ENCODE data around the gene LRMDA. TPM values are rescaled to one million over a fixed set of nuclear protein-coding genes. Genes with fewer than 3 reads are reported as not detected.

The LRMDA gene
- total and polyA plus RNA-seq, 2 donors (not counting 1 experiment from before 2014, with no cell fraction given): 0.12 TPM; not detected in 1

GRCh38 chr10:75430000-75430763 is 1.2 kb upstream of the LRMDA start:
- Histone ChIP-seq H3K4me2 (replicated peaks; ENCODE audit: low read depth, low read length, poor library complexity, severe bottlenecking) (no peak overlapping the region), H3K27me3 (replicated peaks in 1 of 4; ENCODE audit: control extremely low read depth in 1 of 4, control insufficient read depth in 3 of 4, insufficient read depth in 4 of 4, low read length in 3 of 4) (peaks cover 0 to 42% (median 13%) of the 10 kb centered on the region in 4 experiments), H3K4me3 (ENCODE audit: control extremely low read depth in 1 of 5, extremely low read depth in 1 of 5, insufficient read depth in 1 of 5, low read depth in 2 of 5, low read length in 4 of 5) (no peak overlapping the region), H3K27ac (ENCODE audit: low read length in 2 of 2) (no peak overlapping the region), H3K79me2 (ENCODE audit: control insufficient read depth, insufficient read depth, low read length) (no peaks in the 10 kb centered on the region), H3K4me1 (ENCODE audit: control insufficient read depth in 2 of 2, insufficient read depth in 2 of 2, low read length in 2 of 2) (peaks cover 4% of the 10 kb centered on the region in 2 donors), H3K9ac (ENCODE audit: low read length) (no peak overlapping the region), H3K9me3 (ENCODE audit: control extremely low read depth in 1 of 3, control insufficient read depth in 2 of 3, insufficient read depth in 1 of 3, low read length in 2 of 3) (no peaks in the 10 kb centered on the region), H3K36me3 (replicated peaks in 1 of 2; ENCODE audit: control extremely low read depth in 1 of 2, control insufficient read depth in 1 of 2, extremely low read depth in 1 of 2, insufficient read depth in 2 of 2, low read length in 1 of 2) (no peaks in the 10 kb centered on the region), H4K20me1 (ENCODE audit: control insufficient read depth, insufficient read depth, low read length, poor library complexity, severe bottlenecking) (no peaks in the 10 kb centered on the region), H2AFZ (ENCODE audit: insufficient read depth, low read depth, low read length, poor library complexity, severe bottlenecking) (no peak overlapping the region)
- no peak for ATAC-seq (ENCODE audit: low read depth)
- TF ChIP-seq CTCF (IDR thresholded peaks at IDR 0.05): no peak
- TF ChIP-seq EZH2 (IDR thresholded peaks at IDR 0.05; ENCODE audit: borderline replicate concordance, insufficient read depth, low read depth, low read length, poor library complexity, severe bottlenecking): no peak
- Mint-ChIP-seq H3K4me3 (peak overlapping the region; percentile 61), H3K27me3 (peaks cover 55% of the 10 kb centered on the region), H3K27ac (no peak overlapping the region), H3K4me1 (peaks cover 10% of the 10 kb centered on the region), H3K9me3 (ENCODE audit: insufficient read depth) (no peaks in the 10 kb centered on the region)
- no peak for DNase-seq
- intact Hi-C loops (cut with micrococcal nuclease): no loop called here
- ChIA-PET POLR2A (no interaction called here), CTCF (no interaction called here)
- WGBS (ENCODE audit: insufficient coverage): 11% methylated on average over 5 of the region's 9 CpGs

- H3K27ac Mint-ChIP-seq: no peak overlapping the region
- CTCF ChIA-PET: no interaction called here
- Histone ChIP-seq H3K9ac (ENCODE audit: low read length) (no peak overlapping the region), H3K36me3 (replicated peaks in 1 of 2; ENCODE audit: control extremely low read depth in 1 of 2, control insufficient read depth in 1 of 2, extremely low read depth in 1 of 2, insufficient read depth in 2 of 2, low read length in 1 of 2) (no peaks in the 10 kb centered on the region), H3K4me3 (ENCODE audit: control extremely low read depth in 1 of 5, extremely low read depth in 1 of 5, insufficient read depth in 1 of 5, low read depth in 2 of 5, low read length in 4 of 5) (no peak overlapping the region), H3K4me1 (ENCODE audit: control insufficient read depth in 2 of 2, insufficient read depth in 2 of 2, low read length in 2 of 2) (peaks cover 4% of the 10 kb centered on the region in 2 donors), H3K27me3 (replicated peaks in 1 of 4; ENCODE audit: control extremely low read depth in 1 of 4, control insufficient read depth in 3 of 4, insufficient read depth in 4 of 4, low read length in 3 of 4) (peaks cover 0 to 44% (median 13%) of the 10 kb centered on the region in 4 experiments), H3K79me2 (ENCODE audit: control insufficient read depth, insufficient read depth, low read length) (no peaks in the 10 kb centered on the region), H3K9me3 (ENCODE audit: control extremely low read depth in 1 of 3, control insufficient read depth in 2 of 3, insufficient read depth in 1 of 3, low read length in 2 of 3) (no peaks in the 10 kb centered on the region), H3K27ac (ENCODE audit: low read length in 2 of 2) (no peak overlapping the region), H2AFZ (ENCODE audit: insufficient read depth, low read depth, low read length, poor library complexity, severe bottlenecking) (no peak overlapping the region), H3K4me2 (replicated peaks; ENCODE audit: low read depth, low read length, poor library complexity, severe bottlenecking) (no peak overlapping the region), H4K20me1 (ENCODE audit: control insufficient read depth, insufficient read depth, low read length, poor library complexity, severe bottlenecking) (no peaks in the 10 kb centered on the region)
- peaks cover 65% of the 10 kb centered on the region for H3K27me3 Mint-ChIP-seq
- POLR2A ChIA-PET: no interaction called here
- no peak for ATAC-seq (ENCODE audit: low read depth)
- H3K4me1 Mint-ChIP-seq: peaks cover 10% of the 10 kb centered on the region
- 88% methylated on average over 5 of the region's 5 CpGs for WGBS (ENCODE audit: insufficient coverage)
- no peak for TF ChIP-seq CTCF (IDR thresholded peaks at IDR 0.05)
- no peak for TF ChIP-seq EZH2 (IDR thresholded peaks at IDR 0.05; ENCODE audit: borderline replicate concordance, insufficient read depth, low read depth, low read length, poor library complexity, severe bottlenecking)
- DNase-seq: no peak
- H3K4me3 Mint-ChIP-seq: peak overlapping the region; percentile 47
- H3K9me3 Mint-ChIP-seq (ENCODE audit: insufficient read depth): no peaks in the 10 kb centered on the region
- intact Hi-C loops (cut with micrococcal nuclease): no loop called here
These were observed 752 bp downstream of the LRMDA start for GRCh38 chr10:75432176-75432575.
